Lower leg skin (tissue), 3 donors: ENCODE data around the gene ARFRP1.

ENCODE experiments used
- POLR2A ChIP-seq, 2 donors: fragments of 450-650 bp; IDR thresholded peaks; one replicate each; pipeline ENCODE4 v1.6.1; 2016 to 2017; ENCODE audit warnings: antibody characterized with exemption in 2 of 2, mild to moderate bottlenecking in 1 of 2, moderate library complexity in 1 of 2
- TF ChIP-seq, protein P1 (sequence below), 3 donors: fragments of 450-650 bp; IDR thresholded peaks; one replicate each; pipeline ENCODE4 v1.5.1; 2016; ENCODE audit warnings: antibody characterized with exemption in 3 of 3, mild to moderate bottlenecking in 3 of 3, moderate library complexity in 2 of 3

DNA sequence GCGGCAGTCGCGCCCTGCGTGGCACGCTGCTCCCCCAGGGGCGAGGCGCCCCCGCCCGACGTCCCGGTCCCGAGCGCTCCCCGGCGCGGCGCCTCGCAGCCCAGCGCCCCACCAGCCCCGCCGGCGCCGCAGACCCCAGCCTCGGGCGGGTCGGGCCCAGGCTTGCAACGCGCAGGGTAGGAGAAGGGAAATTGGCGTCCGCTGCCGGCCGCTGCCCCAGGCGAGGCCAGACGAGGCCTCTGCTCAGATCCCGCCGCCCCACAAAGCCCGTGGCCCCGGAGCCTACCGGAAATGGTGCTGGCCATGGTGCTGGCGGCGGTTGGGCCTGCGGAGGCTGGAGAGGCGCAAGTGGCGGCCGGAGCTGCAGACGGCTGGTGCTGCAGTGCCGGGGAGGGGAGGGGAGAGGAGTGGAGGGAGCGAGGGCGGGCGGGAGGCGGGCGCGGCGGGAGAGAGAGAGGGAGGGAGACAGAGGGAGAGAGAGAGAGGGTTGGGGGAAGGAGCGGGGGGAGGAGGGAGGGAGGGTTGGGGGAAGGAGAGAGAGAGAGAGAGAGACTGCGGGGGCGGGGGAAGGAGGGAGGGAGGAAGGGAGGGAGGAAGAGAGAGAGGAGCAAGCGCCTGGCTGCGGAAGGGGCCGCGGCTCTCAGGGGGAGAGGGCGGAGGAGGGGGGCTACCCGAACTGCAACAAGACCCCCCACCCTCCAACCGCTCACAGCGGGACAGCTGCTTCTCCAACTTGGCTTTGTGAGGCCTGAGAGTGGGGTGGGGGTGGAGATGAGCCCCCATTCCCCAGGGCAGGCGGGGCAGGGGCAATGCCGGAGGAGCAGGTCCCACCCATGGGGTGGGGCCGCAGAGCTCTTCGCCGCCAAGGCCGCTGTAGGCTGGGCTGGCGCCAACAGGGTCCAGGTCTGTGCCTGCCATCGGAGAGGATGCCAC is 54.5 kb downstream of the ARFRP1 start, which contains the start of gene STMN3:
- TF ChIP-seq, protein P1, sequence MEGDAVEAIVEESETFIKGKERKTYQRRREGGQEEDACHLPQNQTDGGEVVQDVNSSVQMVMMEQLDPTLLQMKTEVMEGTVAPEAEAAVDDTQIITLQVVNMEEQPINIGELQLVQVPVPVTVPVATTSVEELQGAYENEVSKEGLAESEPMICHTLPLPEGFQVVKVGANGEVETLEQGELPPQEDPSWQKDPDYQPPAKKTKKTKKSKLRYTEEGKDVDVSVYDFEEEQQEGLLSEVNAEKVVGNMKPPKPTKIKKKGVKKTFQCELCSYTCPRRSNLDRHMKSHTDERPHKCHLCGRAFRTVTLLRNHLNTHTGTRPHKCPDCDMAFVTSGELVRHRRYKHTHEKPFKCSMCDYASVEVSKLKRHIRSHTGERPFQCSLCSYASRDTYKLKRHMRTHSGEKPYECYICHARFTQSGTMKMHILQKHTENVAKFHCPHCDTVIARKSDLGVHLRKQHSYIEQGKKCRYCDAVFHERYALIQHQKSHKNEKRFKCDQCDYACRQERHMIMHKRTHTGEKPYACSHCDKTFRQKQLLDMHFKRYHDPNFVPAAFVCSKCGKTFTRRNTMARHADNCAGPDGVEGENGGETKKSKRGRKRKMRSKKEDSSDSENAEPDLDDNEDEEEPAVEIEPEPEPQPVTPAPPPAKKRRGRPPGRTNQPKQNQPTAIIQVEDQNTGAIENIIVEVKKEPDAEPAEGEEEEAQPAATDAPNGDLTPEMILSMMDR (IDR thresholded peaks at IDR 0.05): no peak
- TF ChIP-seq POLR2A (IDR thresholded peaks at IDR 0.05): no peak
